Parathyroid adenoma (tissue), 2 donors: ENCODE results near the gene B3GNT7.

Experiments
- H2AFZ ChIP-seq: fragments of 300-600 bp; sonication (generic); one replicate; pipeline ENCODE4 v1.7.0; 2017; ENCODE audit warnings: antibody characterized with exemption, mild to moderate bottlenecking
- H3K27ac ChIP-seq: fragments of 300-600 bp; sonication (generic); one replicate; pipeline ENCODE4 v1.7.0; 2017
- H3K27me3 ChIP-seq: fragments of 300-600 bp; sonication (generic); one replicate; pipeline ENCODE4 v1.7.0; 2017; ENCODE audit warnings: low read length; ENCODE audit not compliant: control insufficient read depth, insufficient read depth
- H3K36me3 ChIP-seq: fragments of 300-600 bp; sonication (generic); one replicate; pipeline ENCODE4 v1.7.0; 2017; ENCODE audit warnings: low read length; ENCODE audit not compliant: control insufficient read depth, insufficient read depth
- H3K4me1 ChIP-seq: fragments of 300-600 bp; sonication (generic); one replicate; pipeline ENCODE4 v1.7.0; 2017; ENCODE audit warnings: control low read depth
- H3K4me2 ChIP-seq: fragments of 300-600 bp; sonication (generic); one replicate; pipeline ENCODE4 v1.7.0; 2017; ENCODE audit warnings: low read length
- H3K4me3 ChIP-seq: fragments of 300-600 bp; sonication (generic); one replicate; pipeline ENCODE4 v1.7.0; 2017; ENCODE audit warnings: low read depth, low read length
- H3K79me2 ChIP-seq: fragments of 300-600 bp; sonication (generic); one replicate; pipeline ENCODE4 v1.7.0; 2017; ENCODE audit warnings: control low read depth
- H3K9ac ChIP-seq: fragments of 300-600 bp; sonication (generic); one replicate; pipeline ENCODE4 v1.7.0; 2017; ENCODE audit warnings: mild to moderate bottlenecking
- H3K9me3 ChIP-seq: fragments of 300-600 bp; sonication (generic); one replicate; pipeline ENCODE4 v1.7.0; 2017; ENCODE audit warnings: low read length; ENCODE audit not compliant: control insufficient read depth
- CTCF ChIP-seq: fragments of 300-600 bp; sonication (generic); IDR thresholded peaks from one replicate; pipeline ENCODE4 v1.7.0; 2017; ENCODE audit warnings: antibody characterized with exemption, mild to moderate bottlenecking
- donor health status: primary hyperparathyroidism.

Gene B3GNT7

GRCh38 chr2:231364061-231364460 lies 31.4 kb upstream of the B3GNT7 start:
- H3K9ac ChIP-seq, result no peak overlapping the region
- no peaks in the 10 kb centered on the region for H3K9me3 ChIP-seq

GRCh38 chr2:231364961-231365810 lies 30.3 kb upstream of the B3GNT7 start:
- TF ChIP-seq CTCF, result no peak
- Histone ChIP-seq H2AFZ (no peak overlapping the region), H3K27ac (no peak overlapping the region), H3K36me3 (no peaks in the 10 kb centered on the region), H3K27me3 (no peaks in the 10 kb centered on the region), H3K9me3 (no peaks in the 10 kb centered on the region), H3K9ac (no peak overlapping the region), H3K4me2 (no peak overlapping the region), H3K79me2 (no peaks in the 10 kb centered on the region), H3K4me3 (no peak overlapping the region), H3K4me1 (no peaks in the 10 kb centered on the region)

More at GRCh38 chr2:231364061-231364460, 31.4 kb upstream of the B3GNT7 start:
- Histone ChIP-seq H3K36me3 (no peaks in the 10 kb centered on the region), H3K27ac (no peak overlapping the region), H2AFZ (no peak overlapping the region), H3K4me3 (no peak overlapping the region), H3K4me2 (no peak overlapping the region), H3K4me1 (no peaks in the 10 kb centered on the region), H3K79me2 (no peaks in the 10 kb centered on the region), H3K27me3 (no peaks in the 10 kb centered on the region)
- no peak for TF ChIP-seq CTCF

GRCh38 chr2:231367178-231367577 lies 28.3 kb upstream of the B3GNT7 start:
- H3K9ac ChIP-seq, result no peak overlapping the region
- H3K36me3 ChIP-seq, result no peaks in the 10 kb centered on the region
- no peak overlapping the region for H2AFZ ChIP-seq
- no peaks in the 10 kb centered on the region for H3K27me3 ChIP-seq
- H3K9me3 ChIP-seq, result no peaks in the 10 kb centered on the region
- H3K4me1 ChIP-seq, result no peaks in the 10 kb centered on the region
- H3K4me3 ChIP-seq, result no peak overlapping the region
- no peak for TF ChIP-seq CTCF
- no peak overlapping the region for H3K27ac ChIP-seq
- H3K79me2 ChIP-seq, result no peaks in the 10 kb centered on the region
- no peak overlapping the region for H3K4me2 ChIP-seq

GRCh38 chr2:231369580-231370428 lies 25.7 kb upstream of the B3GNT7 start:
- H3K9ac ChIP-seq, result no peak overlapping the region
- no peak overlapping the region for H3K27ac ChIP-seq
- no peaks in the 10 kb centered on the region for H3K36me3 ChIP-seq
- no peaks in the 10 kb centered on the region for H3K4me1 ChIP-seq
- H3K27me3 ChIP-seq, result no peaks in the 10 kb centered on the region
- no peak for TF ChIP-seq CTCF
- H3K9me3 ChIP-seq, result no peaks in the 10 kb centered on the region
- H3K4me2 ChIP-seq, result no peak overlapping the region
- no peaks in the 10 kb centered on the region for H3K79me2 ChIP-seq
- H2AFZ ChIP-seq, result no peak overlapping the region
- no peak overlapping the region for H3K4me3 ChIP-seq
